Measurements from ENCODE around the gene PRKAR1B.

The PRKAR1B gene

GRCh38 chr7:706721-707120 lies 20.4 kb downstream of the PRKAR1B start:
- H3K36me3 ChIP-seq (ENCODE audit: control insufficient read depth, insufficient read depth, low read length), result peaks cover 1% of the 10 kb centered on the region; the same call in 1 of the 2 replicates
- no peaks in the 10 kb centered on the region for H3K27me3 ChIP-seq (replicated peaks; ENCODE audit: control insufficient read depth, insufficient read depth, low read length)
- no peak for TF ChIP-seq CTCF (IDR thresholded peaks at IDR 0.05; ENCODE audit: insufficient read depth, low read length, poor library complexity, severe bottlenecking)

DNA sequence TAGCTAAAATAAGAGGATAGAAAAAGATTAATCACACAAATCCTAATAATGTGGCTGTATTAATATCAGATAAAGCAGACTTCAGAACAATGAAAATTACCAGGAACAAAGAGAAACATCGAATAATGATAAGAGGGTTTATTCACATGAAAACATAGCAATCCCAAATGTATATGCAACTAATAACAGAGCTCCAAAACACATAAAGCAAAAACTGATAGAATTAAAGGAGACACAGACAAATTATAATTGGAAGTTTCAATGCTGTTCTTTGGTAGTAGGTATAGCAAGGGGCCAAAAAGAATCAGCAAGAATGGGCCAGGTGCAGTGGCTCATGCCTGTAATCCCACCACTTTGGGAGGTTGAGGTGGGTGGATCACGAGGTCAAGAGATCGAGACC lies 24.0 kb downstream of the PRKAR1B start:
- H3K36me3 ChIP-seq (ENCODE audit: control insufficient read depth, insufficient read depth, low read length), result peaks cover 8% of the 10 kb centered on the region
- TF ChIP-seq CTCF (IDR thresholded peaks at IDR 0.05; ENCODE audit: insufficient read depth, low read length, poor library complexity, severe bottlenecking), result no peak
- no peak for DNase-seq (ENCODE audit: extremely low read depth, insufficient read length)
- no peak overlapping the region for H3K4me3 ChIP-seq (replicated peaks; ENCODE audit: low read depth, low read length)
- no peaks in the 10 kb centered on the region for H3K27me3 ChIP-seq (replicated peaks; ENCODE audit: control insufficient read depth, insufficient read depth, low read length)

More at GRCh38 chr7:706721-707120, 20.4 kb downstream of the PRKAR1B start:
- H3K4me3 ChIP-seq (replicated peaks; ENCODE audit: low read depth, low read length), result no peak overlapping the region
- no peak for DNase-seq (ENCODE audit: extremely low read depth, insufficient read length)

GRCh38 chr7:701086-701671 lies 25.9 kb downstream of the PRKAR1B start:
- TF ChIP-seq CTCF (IDR thresholded peaks at IDR 0.05; ENCODE audit: insufficient read depth, low read length, poor library complexity, severe bottlenecking), result no peak
- Histone ChIP-seq H3K27me3 (replicated peaks; ENCODE audit: control insufficient read depth, insufficient read depth, low read length) (no peaks in the 10 kb centered on the region), H3K36me3 (ENCODE audit: control insufficient read depth, insufficient read depth, low read length) (peaks cover 10% of the 10 kb centered on the region), H3K4me3 (replicated peaks; ENCODE audit: low read depth, low read length) (no peak overlapping the region)
- DNase-seq (ENCODE audit: extremely low read depth, insufficient read length), result no peak

DNA sequence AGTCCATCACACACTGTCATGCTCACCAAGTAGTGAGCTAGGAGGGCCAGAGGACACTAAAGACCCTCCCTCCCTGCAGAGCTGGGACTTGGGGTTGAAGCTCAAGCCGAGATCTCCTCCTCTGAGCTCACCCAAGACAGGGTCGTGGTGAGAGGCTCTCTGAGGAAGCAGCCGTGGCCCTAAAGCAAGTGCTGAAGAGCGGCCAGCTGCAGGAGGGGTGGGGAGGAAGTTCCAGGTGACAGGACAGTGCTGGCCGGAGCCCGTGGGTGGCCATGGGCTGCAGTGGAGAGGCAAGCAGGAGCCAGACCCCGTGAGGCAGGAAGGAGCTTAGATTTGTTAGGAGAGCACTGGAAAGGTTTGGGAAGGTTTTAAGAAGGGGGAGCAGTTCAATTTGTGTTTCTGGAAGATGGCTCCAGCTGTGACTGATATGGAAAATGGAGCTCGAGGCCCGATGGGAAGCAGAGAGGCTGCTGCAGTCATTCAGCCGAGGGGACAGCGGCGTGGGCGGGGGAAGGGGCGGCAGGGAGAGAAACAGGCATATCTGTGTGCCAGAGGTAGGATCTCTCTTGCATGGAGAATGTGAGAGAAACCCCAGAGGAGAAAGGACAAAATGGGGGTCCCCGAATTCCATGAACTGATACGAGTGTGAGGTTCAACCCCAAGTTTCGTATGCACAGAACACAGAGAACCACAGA lies 27.5 kb downstream of the PRKAR1B start:
- no peaks in the 10 kb centered on the region for H3K27me3 ChIP-seq (replicated peaks; ENCODE audit: control insufficient read depth, insufficient read depth, low read length)
- DNase-seq (ENCODE audit: extremely low read depth, insufficient read length), result no peak
- no peak for TF ChIP-seq CTCF (IDR thresholded peaks at IDR 0.05; ENCODE audit: insufficient read depth, low read length, poor library complexity, severe bottlenecking)
- peaks cover 10% of the 10 kb centered on the region for H3K36me3 ChIP-seq (ENCODE audit: control insufficient read depth, insufficient read depth, low read length)
- H3K4me3 ChIP-seq (replicated peaks; ENCODE audit: low read depth, low read length), result no peak overlapping the region

DNA sequence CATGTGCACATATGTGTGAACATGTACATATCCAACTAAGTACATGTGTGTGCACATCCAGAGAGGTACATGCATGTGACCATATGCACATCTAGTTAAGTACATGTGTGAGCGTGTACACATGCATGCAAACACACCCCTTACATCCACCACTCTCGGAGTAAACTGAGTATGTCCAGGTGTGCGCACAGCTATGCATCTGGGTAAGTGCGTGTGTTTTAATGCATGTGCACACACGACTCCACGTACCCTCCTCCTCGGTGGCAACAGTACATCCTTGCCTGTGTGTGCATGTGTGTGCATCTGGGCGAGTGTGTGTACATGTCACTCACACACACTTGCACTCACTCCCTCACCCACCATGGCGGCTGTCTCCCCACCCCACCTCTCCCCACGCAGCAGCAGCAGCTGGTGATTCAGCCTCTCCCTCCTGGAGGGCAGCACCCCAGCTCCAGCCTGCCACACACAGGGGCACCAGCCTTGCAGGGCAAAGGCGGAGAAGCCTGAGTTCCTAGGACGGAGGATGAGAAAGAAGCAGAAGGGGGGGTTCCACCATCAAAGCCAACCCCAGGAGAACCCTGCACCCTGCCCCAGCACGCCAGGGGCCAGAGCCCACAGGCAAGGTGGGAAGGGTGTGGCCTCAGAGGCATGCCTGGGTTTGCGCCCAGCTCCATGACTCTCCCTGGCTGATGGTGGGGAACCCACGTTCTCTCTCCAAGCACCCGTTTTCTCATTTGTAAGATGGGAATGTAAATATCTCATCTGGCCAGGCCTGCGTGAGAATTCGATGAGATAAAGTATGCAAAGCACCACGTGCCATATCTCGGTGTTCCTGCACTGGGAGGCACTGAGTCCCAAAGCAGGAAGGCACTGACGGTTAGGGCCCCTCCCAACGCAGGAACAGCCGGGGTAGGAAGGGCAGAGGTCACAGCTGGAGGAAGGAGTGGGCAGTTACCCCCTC lies 28.3 kb downstream of the PRKAR1B start:
- DNase-seq (ENCODE audit: extremely low read depth, insufficient read length), result no peak
- no peak for TF ChIP-seq CTCF (IDR thresholded peaks at IDR 0.05; ENCODE audit: insufficient read depth, low read length, poor library complexity, severe bottlenecking)
- peaks cover 10% of the 10 kb centered on the region for H3K36me3 ChIP-seq (ENCODE audit: control insufficient read depth, insufficient read depth, low read length)
- H3K27me3 ChIP-seq (replicated peaks; ENCODE audit: control insufficient read depth, insufficient read depth, low read length), result no peaks in the 10 kb centered on the region
- H3K4me3 ChIP-seq (replicated peaks; ENCODE audit: low read depth, low read length), result no peak overlapping the region
